NCI-H460 (cell line): ENCODE results near the gene FGF6. TPM values are rescaled to one million over a fixed set of nuclear protein-coding genes. Genes with fewer than 3 reads are reported as not detected.
"Not testable (repeated sequence)": the region's sequence is repeated elsewhere in the genome, so short reads cannot be mapped to it uniquely, and the experiment has no call there.

Source experiments
- DNase-seq: peaks from one replicate; pipeline ENCODE4 v3.0.0-alpha.2; 2016; ENCODE audit warnings: low read depth; ENCODE audit errors: extremely low read depth
- polyA plus RNA-seq: library from polyadenylated mRNA; depleted of rRNA; stranded (reverse); fragments of >200 nt; gene quantifications from 2 replicates; pipeline ENCODE4 v1.2.3, GENCODE V29; 2014; cell fraction: nucleus; rRNA removed
- total RNA-seq: library from RNA; depleted of rRNA; stranded (reverse); fragments of >200 nt; shearing (Covaris generic); gene quantifications from 2 replicates; pipeline ENCODE4 v1.2.3, GENCODE V29; 2014; rRNA removed

Gene FGF6, protein sequence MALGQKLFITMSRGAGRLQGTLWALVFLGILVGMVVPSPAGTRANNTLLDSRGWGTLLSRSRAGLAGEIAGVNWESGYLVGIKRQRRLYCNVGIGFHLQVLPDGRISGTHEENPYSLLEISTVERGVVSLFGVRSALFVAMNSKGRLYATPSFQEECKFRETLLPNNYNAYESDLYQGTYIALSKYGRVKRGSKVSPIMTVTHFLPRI
- total RNA-seq = not detected in 2 replicates
- polyA plus RNA-seq = not detected in 2 replicates

GRCh38 chr12:4445156-4446101 is at the start of gene FGF6:
FGF6 (minus strand) TSS chr12:4445815; CDS start chr12:4445570, 245 bp downstream.
- no peak for DNase-seq

- no peak for DNase-seq
Observed at GRCh38 chr12:4490973-4491372, 45.4 kb upstream of the FGF6 start.

DNA sequence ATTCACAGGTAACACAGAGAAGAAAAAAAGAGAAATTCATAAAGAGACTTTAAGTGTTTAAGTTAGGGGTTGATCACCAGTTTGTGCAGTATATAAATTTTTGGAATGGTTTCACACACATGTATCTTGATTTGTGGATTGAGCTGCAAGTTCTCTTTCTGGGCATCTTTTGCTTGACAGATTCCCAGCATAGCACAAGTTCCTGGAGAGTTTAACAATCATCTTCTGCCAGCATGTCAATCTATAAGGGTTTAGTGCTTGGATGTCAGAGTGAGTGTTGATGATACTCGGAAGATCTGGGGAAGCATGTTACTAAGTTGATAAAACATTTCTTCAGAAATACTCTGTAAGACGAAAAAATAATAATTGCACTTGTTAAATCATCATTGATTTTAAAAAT is 43.9 kb upstream of the FGF6 start:
- DNase-seq = no peak

GRCh38 chr12:4486980-4487379 is 41.4 kb upstream of the FGF6 start:
- no peak for DNase-seq

GRCh38 chr12:4486049-4486699 is 40.6 kb upstream of the FGF6 start:
- no peak for DNase-seq

DNA sequence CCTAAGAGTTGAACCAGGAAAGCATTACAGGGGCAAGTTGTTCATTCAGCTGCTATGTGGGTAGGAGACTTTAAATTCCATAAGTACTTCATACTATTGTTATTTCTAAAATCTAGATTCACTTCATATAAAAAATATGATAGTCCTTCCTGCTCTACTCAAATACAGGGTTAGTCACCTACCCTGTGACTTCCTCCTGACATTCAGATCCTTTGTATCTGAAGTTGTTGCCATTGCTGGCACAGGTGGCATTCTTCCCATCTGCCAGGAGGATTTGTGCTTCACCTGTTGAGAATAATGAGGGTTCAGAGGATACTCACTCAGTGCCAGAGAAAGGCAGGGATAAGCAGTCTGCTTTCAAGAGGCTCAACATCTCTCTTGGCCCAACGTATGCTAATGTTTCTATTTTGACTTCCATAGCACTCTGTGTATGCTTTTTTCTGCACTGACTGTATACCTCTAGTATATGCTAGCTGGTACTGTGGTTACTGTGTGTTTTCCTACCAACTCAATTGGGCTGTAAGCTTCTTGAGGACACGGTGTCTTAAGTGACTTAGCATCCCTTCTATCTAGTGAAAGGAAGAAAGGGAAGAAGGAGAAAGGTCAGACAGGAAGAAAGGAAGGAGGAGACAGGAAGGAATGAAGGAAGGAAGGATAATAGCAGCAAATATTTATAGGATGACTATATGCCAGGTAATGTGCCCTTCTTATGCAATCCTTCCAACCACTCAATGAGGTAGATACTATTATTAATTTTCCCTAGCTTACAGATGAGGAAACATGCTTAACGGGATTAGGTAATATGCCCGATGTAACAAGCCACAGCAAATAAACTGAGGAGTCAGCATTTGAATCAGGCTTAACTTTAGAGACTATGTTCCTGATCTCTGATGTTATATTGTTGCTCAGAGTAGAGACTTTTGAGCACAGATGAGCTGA is 38.5 kb upstream of the FGF6 start:
- no peak for DNase-seq

DNA sequence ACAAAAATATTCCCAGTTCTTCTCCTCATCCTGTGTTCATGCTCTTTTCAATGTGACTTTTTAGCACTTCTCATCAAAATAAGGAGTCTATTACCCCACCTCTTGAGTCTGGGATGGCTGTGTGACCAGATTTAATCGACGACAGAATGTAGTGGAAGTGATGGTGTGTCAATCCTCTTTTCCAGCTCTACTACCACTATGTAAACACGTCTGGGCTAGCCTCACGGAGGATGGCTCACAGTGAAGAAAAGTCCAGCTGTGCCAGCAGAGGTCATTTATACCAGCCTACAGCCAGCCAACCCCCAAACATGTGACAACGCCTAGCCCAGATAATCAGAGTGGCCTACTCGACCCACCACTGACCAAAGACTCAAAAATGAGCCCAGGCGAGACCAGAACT is 37.3 kb upstream of the FGF6 start:
- DNase-seq = no peak

DNA sequence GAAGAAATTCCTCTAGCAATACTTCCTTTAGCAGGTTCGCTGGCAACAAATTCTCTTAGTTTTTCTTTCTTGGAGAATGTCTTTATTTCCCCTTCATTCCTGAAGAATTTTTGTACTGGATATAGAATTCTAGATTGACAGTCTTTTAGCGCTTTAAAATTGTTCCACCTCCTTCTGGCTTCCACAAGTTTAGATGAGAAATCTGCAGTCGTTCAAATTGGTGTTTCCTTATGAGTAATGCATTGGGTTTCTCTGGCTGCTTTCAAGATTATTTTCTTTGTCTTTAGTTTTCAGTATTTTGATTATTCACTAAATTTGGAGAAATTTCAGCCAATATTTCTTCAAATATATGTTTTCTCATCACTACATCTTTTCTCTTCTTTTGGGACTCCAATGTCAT is 33.3 kb upstream of the FGF6 start:
- no peak for DNase-seq

GRCh38 chr12:4477129-4477528 is 31.5 kb upstream of the FGF6 start:
- DNase-seq = no peak

- no peak for DNase-seq
Observed at GRCh38 chr12:4472046-4472445, 26.4 kb upstream of the FGF6 start.

- DNase-seq = no peak
Observed at GRCh38 chr12:4471256-4471655, 25.6 kb upstream of the FGF6 start.

DNA sequence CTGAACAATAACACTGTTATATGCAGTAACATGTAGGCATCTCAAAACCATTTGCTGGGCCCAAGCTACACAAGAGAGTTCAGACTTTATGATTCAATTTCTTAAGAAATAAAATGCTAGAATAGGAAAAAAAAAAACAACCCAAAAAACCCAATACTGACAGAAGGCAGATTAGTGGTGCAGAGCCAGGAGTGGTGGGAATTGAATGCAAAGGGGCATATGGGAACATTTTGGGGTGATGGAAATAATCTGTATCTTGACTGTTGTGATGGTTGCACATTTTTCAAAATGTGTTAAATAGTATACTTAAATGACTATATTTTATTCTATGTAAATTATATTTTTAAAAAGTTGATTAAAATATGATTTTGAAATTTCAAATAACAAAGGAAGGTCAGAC is 23.4 kb upstream of the FGF6 start:
- no peak for DNase-seq

- no peak for DNase-seq
Observed at GRCh38 chr12:4460761-4461160, 15.1 kb upstream of the FGF6 start.

- DNase-seq = not testable (repeated sequence)
Observed at GRCh38 chr12:4455849-4456248, 10.2 kb upstream of the FGF6 start.

DNA sequence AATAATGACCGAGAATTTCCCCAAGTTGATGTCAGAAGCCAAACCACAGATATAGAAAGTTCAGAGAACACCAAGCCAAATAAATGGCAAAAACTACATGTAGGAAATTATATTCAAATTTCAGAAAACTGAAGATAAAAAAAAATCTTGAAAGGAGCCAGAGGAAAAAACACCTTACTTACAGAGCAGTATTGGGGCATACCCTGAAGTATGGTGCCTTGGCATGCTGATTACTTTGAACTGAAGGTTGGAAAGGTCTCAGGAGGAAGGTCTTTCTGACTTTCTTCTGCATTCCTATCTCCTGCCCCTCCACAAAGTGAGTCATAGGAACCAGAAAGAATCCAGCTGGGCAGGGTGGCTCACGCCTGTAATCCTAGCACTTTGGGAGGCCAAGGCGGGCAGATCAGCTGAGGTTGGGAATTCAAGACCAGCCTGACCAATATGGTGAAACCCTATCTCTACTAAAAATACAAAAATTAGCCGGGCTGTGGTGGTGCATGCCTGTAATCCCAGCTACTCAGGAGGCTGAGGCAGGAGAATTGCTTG is 8.8 kb upstream of the FGF6 start:
- DNase-seq = no peak

- no peak for DNase-seq
Observed at GRCh38 chr12:4451694-4452093, 6.1 kb upstream of the FGF6 start.

DNA sequence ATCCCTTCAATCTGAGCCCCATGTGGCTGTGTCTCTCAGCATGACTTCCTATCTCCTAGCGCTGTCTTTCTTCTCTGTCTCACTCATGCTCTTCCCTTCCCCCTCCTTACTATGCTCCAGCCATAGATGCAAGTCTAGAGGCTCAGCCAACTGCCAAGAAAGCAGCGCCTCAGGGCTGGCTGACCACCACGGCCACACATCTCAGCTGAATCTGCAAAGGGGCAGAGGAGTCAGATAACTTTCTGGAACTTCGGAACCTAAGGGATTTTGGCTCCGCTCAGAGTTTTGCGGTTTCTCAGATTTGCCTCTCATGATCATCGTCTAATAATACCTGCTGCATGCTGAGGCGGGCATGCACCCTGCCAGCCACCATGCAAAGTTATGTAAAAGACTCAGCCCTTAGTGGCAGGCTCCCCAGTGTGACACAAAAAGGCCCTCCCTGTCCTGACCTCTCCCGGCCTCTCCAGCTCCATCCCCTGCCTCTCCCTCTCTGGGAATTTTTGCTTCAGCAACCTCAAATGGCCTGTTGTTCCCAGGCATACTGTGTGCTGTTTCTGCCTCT is 5.0 kb upstream of the FGF6 start:
- DNase-seq = no peak

DNA sequence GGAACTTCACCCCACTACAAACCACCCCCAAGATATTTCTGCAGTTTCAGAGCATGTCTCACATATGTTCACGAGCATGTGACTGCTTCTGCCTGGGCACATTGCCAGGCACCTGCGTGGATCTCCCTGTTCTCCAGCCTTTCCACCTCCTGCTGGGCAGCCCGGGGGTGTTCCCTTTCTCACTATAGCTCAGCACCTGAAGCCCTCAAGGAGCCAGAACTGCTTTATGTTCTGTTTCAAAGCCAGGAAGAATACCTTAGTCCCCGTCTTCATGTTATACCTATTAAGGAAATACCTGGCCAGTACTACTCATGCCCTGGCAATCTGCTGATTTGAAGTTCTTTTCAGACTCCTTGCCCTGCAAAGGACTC is 4.2 kb upstream of the FGF6 start:
- no peak for DNase-seq

GRCh38 chr12:4448943-4449850 is 3.6 kb upstream of the FGF6 start:
- no peak for DNase-seq
